Glutamatergic neuron (in vitro differentiated cells): ENCODE measurements around the gene ENPP7. TPM values are rescaled to one million over a fixed set of nuclear protein-coding genes. Genes with fewer than 3 reads are reported as not detected.

Experiments
- DNase-seq: peaks from one replicate; pipeline ENCODE4 v3.0.0; 2022
- H3K27ac Mint-ChIP-seq: one replicate; pipeline ENCODE4 v1.8.0; 2020; ENCODE audit warnings: mild to moderate bottlenecking, mixed read lengths, inconsistent platforms; ENCODE audit not compliant: unreplicated experiment
- H3K27me3 Mint-ChIP-seq: one replicate; pipeline ENCODE4 v1.8.0; 2020; ENCODE audit warnings: mild to moderate bottlenecking, moderate library complexity, mixed read lengths, inconsistent platforms; ENCODE audit not compliant: unreplicated experiment
- H3K36me3 Mint-ChIP-seq: one replicate; pipeline ENCODE4 v1.8.0; 2020; ENCODE audit warnings: mild to moderate bottlenecking, mixed read lengths, inconsistent platforms; ENCODE audit not compliant: unreplicated experiment
- H3K4me1 Mint-ChIP-seq: one replicate; pipeline ENCODE4 v1.8.0; 2020; ENCODE audit warnings: mild to moderate bottlenecking, low read depth, mixed read lengths, inconsistent platforms; ENCODE audit not compliant: unreplicated experiment
- H3K4me3 Mint-ChIP-seq: one replicate; pipeline ENCODE4 v1.8.0; 2020; ENCODE audit warnings: mild to moderate bottlenecking, mixed read lengths, inconsistent platforms; ENCODE audit not compliant: unreplicated experiment
- H3K9me3 Mint-ChIP-seq: one replicate; pipeline ENCODE4 v1.8.0; 2020; ENCODE audit warnings: mild to moderate bottlenecking, moderate library complexity, mixed read lengths, inconsistent platforms; ENCODE audit not compliant: unreplicated experiment
- total RNA-seq: library from RNA; stranded (reverse); fragmentation: NEBNext Ultra II Directional; extraction: Animal tissue kit (Norgen Biotek cat#: 25700); gene quantifications from one replicate; pipeline ENCODE4 v1.2.1, GENCODE V29; 2021; ENCODE audit not compliant: unreplicated experiment
- TF ChIP-seq, protein P1 (sequence below): fragments of 200-600 bp; sonication (generic); IDR thresholded peaks from one replicate; pipeline ENCODE4 v1.5.0; 2021; ENCODE audit not compliant: partially characterized antibody, unreplicated experiment

Gene ENPP7
- total RNA-seq, 1 donor from 2014 or later, result not detected

DNA sequence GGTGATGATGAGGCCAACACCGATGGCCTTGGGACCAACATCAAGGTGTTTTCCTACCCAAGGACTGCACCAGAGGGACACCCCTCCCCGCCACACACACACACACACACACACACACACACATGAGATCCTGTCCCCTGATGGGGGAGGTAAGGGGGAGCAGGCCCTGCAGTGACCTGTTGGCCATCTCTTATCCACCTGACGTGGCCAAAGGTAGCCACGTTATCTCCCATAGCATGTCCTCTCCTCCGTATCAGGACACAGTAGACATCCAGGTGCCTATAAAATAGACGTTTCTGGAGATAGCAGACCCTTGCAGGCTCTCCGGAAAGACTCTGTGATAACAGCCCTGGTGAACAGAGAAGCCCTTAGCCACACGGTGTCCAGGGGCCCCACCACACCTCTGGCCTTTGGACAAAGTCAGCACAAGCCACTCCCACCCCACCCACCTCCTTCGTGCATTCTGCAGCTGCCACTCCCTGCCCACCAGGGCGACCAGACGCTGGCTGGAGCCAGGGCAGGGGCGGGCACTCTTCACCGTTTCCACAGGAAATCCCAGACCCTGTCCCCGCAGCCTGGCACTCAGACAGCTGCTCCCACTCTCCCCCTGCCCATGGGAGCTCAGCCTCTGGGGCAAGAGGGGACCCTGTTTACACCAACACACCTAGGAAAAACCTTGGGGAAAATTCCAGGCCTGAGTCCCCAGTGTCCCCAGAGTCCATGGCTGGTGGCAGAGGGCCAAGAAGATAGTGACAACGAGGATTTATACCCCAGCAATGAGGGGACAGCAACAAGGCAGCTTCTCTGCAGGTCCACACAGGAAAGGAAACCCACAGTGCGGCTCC is 15.4 kb upstream of the ENPP7 start:
- H3K27me3 Mint-ChIP-seq, result peaks cover 5% of the 10 kb centered on the region
- TF ChIP-seq, protein P1, sequence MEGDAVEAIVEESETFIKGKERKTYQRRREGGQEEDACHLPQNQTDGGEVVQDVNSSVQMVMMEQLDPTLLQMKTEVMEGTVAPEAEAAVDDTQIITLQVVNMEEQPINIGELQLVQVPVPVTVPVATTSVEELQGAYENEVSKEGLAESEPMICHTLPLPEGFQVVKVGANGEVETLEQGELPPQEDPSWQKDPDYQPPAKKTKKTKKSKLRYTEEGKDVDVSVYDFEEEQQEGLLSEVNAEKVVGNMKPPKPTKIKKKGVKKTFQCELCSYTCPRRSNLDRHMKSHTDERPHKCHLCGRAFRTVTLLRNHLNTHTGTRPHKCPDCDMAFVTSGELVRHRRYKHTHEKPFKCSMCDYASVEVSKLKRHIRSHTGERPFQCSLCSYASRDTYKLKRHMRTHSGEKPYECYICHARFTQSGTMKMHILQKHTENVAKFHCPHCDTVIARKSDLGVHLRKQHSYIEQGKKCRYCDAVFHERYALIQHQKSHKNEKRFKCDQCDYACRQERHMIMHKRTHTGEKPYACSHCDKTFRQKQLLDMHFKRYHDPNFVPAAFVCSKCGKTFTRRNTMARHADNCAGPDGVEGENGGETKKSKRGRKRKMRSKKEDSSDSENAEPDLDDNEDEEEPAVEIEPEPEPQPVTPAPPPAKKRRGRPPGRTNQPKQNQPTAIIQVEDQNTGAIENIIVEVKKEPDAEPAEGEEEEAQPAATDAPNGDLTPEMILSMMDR, result no peak

DNA sequence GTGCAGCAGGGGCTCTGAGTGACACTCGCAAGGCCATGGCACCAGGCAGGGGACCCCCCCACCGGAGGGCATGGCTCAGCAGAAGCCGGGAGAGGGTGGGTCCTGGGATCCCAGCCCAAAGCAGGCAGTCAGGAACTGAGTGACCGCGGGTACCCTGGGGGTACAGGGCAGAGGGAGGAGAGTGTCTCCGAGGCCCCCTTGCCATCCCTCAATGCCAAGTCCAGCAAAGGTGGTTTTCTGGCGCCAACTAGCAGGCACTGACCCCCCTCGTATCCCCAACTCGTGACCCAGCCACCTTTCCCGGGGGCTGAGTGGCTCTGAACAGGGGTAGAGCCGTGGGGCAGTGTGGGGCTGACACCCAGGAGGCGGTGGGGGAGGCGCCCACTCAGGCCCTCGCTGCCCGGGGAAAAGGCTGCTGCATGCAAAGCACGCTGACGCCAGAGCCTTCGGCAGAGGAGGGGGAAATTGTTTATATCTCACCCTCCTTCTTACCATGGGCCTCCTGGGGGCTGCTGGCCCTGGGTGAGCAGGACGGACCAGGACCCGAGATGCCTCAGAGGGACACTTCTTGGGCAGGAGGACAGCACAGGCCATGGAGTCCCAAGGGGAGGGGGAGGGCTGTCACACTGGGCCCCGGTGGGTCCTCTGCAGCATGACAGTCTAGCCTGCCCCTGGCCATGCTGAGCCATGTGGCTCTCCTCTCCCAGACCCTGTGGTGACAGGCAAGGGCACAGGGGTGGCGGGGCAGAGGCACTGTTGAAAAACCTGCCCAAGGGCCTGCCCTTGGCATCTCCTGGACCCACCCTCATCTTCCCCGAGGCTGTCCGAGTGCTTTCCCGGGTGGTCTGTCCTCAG is 14.6 kb upstream of the ENPP7 start:
- Mint-ChIP-seq H3K9me3 (peaks cover 16% of the 10 kb centered on the region), H3K36me3 (peaks cover 4% of the 10 kb centered on the region), H3K4me1 (peaks cover 7% of the 10 kb centered on the region), H3K27ac (no peak overlapping the region), H3K27me3 (peaks cover 5% of the 10 kb centered on the region), H3K4me3 (no peak overlapping the region)
- DNase-seq, result no peak
- TF ChIP-seq, protein P1, result no peak

More for the DNA sequence above, 15.4 kb upstream of the ENPP7 start:
- H3K4me1 Mint-ChIP-seq, result peaks cover 7% of the 10 kb centered on the region
- H3K36me3 Mint-ChIP-seq, result peaks cover 4% of the 10 kb centered on the region
- no peak overlapping the region for H3K4me3 Mint-ChIP-seq
- H3K27ac Mint-ChIP-seq, result no peak overlapping the region
- DNase-seq, result no peak
- H3K9me3 Mint-ChIP-seq, result peaks cover 16% of the 10 kb centered on the region

DNA sequence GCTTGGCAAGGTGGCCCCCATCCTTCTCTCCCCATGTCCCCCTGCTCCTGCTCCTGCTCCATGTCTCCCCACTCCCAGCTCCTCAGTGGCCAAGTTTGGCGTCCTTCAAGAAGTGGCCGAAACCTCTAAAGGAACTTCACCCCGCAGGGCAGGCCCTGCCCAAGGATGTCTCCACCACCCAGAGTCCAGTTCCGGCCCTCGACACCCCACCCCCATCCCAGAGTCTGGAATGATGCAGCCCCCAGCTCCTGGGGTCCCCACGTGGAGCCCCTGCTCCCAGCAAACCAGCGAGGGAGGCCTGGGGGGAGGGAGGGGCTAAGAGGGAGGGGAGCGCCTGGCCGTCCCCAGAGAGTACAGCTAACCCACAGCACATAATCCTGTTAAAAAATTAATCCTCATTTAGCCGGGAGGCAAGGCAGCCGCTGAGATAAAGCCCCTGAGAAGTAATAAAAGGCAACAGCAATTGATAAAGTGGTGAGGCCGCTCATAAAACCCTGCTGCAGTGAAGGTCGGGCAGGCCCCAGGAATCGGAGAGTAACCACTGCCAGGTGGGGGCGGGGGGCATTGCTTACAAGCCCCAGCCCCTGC is 9.9 kb upstream of the ENPP7 start:
- Mint-ChIP-seq H3K36me3 (no peaks in the 10 kb centered on the region), H3K4me3 (no peak overlapping the region), H3K9me3 (peaks cover 10% of the 10 kb centered on the region), H3K27me3 (peaks cover 8% of the 10 kb centered on the region), H3K27ac (no peak overlapping the region), H3K4me1 (peaks cover 9% of the 10 kb centered on the region)
- TF ChIP-seq, protein P1, result no peak
- DNase-seq, result no peak

DNA sequence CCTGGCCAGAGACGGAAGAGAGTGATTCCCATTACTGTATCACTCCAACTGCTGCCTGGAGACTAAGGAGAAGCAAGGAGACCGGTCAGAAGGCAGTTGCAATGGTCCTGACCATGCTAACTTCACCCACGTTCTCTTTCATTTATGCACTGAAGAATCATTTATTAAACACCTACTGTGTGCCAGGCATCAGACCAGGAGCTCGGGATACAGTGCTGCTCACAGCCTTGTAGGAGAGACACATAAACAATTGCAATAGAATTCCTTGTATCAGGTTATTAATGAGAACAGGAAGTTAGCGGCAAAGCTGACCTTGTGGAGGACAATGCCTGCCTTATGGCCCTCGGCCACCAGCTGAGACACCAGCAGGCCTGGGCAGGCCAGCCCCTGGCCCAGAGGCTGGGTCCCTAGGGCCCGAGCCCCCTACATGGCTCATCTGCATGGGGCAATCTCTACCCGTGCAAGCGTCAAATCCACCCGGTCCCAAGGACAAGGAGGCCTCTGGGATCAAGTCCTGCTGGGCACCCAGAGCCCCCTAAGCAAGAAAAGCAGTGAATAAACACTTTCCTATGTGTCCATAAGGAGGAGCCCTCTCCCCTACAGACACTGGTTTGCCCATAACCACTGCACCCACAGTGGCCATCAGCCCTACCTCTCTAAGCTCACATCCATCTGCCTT is 8.6 kb upstream of the ENPP7 start:
- no peak for DNase-seq
- Mint-ChIP-seq H3K27ac (no peak overlapping the region), H3K27me3 (peaks cover 8% of the 10 kb centered on the region), H3K36me3 (no peaks in the 10 kb centered on the region), H3K4me1 (peaks cover 7% of the 10 kb centered on the region), H3K4me3 (no peak overlapping the region), H3K9me3 (peaks cover 6% of the 10 kb centered on the region)
- TF ChIP-seq, protein P1, result peak; percentile 46
